Mucosa of gallbladder (tissue), 1 donor: ENCODE measurements around the gene HDAC4. TPM values are rescaled to one million over a fixed set of nuclear protein-coding genes. Genes with fewer than 3 reads are reported as not detected.

ENCODE experiments used
- DNase-seq: peaks from one replicate; pipeline ENCODE4 v3.0.0-alpha.2; 2020; ENCODE audit warnings: low spot score
- total RNA-seq: library from RNA; stranded (reverse); gene quantifications from one replicate; pipeline ENCODE4 v1.2.1, GENCODE V29; 2021
- donor health status: DM: no; HTN: no; CAD: no.

The HDAC4 gene
- total RNA-seq, 1 donor from 2014 or later, result 103 TPM

DNA sequence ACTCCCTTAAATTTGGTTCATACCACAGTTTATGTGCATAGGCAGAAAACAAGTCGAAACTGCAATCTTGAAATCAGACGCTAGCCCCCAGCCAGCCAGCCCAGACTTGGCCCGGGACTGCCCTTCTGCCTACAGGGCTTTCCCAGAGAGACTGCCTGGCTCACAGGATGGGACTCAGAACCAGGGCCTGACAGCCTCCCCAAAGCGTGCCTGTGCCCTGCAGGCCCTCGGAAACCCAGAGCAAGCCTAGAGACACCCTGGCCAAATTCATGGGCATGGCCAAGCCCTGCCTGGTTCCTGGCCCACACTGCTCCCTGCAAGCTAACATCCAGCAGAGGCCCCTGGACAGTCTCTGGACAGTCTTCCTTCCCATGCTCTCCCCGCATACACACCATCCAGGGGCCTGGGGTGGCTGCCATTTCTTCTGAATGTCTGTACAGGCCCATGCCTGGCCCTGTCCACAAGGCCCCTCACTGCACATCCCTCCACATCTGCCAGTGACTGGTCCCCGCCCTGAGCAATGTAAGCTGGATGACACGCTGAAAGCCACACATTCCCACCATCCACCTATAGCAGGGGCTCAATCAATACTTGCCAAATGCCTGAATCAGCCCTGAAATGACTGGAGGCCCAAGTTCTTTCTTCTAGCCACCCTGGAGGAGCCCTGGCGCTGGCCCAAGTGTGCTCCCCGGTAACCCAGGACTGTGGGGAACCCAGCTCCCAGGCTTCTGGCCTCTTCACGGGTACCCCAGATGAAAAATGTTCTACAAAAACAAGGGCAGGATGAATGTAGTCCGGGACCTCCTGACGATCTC lies 73.1 kb downstream of the HDAC4 start:
- no peak for DNase-seq

GRCh38 chr2:239326831-239327535 lies 73.8 kb downstream of the HDAC4 start:
- DNase-seq, result no peak

DNA sequence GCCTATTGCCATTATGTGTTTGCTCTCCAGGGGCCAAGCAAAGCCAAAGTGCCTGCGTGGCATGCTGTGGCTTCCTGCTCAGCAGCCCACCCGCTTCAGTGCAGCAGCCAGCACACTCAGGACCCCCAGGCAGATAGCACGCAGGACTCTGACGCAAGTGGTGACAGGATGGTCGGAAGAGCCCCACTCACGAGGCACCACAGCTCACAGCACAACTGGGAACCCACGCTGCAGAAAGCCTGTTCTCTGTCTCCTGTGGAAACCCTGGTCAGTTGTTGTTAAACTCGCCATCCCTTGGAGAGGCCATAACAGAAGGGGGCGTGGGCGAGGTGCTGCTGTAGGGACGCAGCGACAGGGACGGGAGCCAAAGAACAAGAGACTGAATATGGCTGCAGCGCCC lies 76.4 kb downstream of the HDAC4 start:
- DNase-seq, result no peak

DNA sequence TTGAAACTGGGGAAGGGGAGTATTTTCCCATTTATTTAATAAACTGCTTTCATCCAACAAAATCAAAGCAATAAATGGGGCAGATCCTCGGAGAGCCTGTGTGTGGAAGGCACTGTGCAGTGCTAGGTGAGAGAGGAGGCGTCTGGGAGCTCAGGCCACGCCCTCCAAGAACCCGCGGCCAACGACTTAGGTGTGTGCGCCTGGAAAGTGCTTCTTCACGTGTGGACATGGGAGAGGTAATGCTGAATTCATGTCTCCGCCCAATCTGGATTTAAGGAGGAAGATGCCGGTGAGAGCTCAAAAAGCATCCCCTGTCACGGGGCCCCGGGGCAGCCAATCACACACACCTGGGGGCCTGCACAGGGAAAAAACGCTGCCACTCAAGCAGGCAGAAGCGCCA lies 77.4 kb downstream of the HDAC4 start:
- DNase-seq, result no peak

DNA sequence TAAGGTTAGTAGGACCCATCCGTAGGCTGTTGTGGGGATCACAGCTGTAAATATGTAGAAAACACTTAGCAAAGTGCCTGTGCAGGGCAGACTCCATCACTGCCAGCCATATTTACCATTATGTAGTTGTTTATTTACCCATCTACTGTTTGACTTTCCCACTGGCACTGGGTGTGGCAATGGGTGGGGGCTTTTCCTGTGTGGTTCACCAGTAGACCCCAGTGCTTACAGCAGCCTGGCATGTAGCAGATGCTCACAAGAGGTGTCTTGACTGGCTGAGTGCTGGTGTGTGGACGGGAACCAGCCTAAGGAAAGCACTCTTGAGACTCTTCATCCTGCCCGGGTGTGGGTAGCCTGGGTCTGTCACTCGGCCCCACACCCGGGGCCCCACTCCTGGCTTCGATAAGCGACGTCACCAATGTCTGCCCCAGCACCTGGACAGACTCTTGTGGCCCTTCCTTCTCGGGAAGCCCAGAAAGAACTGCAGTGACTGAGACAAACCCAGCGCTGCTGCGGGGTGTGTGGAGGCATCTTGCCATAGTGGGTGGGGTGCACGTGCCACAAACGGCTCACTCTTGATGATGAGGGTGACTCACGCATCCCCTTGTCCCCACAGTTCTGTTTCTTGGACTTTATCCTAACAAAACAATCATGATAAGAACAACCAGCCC lies 78.3 kb downstream of the HDAC4 start:
- no peak for DNase-seq

DNA sequence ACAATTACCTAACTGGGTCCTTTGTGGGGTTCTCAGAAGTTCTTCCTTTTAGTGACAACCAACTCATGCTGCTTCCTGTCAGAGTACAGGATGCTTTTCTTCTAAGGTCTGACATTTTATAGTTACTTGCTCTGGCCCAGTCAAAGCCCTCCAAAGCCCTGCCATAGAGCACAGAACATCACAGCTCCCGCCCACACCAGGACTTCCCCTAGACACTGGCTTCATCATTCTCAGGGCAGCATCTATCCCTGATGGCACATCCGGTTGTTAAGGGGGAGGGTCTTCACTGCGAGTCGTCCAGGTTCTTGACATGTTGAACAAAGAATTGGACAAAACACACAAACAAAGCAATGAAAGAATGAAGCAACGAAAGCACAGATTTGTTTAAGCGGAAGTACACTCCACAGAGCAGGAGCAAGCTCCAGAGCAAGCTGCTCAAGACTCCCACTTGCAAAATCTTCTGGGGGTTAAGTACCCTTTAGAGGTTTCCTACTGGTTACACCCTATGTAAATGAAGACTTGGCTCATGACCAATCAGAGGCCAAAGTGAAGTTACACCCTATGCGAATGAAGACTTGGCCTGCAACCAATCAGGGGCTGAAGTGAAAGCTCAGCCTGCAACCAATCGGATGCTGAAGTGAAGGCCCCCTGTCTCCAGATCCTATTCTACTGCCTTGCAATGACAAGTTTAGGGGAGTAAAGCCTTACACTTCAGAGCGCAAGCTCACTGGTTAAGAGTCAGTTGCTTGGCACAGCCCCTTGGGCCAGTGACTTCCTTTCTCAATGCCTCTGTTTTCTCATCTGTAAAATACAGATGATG lies 79.0 kb downstream of the HDAC4 start:
- no peak for DNase-seq

- DNase-seq, result peak; percentile 46
Measured at GRCh38 chr2:239318790-239319661, 81.8 kb downstream of the HDAC4 start.

GRCh38 chr2:239318151-239318611 lies 82.6 kb downstream of the HDAC4 start:
- no peak for DNase-seq

GRCh38 chr2:239316562-239317465 lies 84.0 kb downstream of the HDAC4 start:
- no peak for DNase-seq

DNA sequence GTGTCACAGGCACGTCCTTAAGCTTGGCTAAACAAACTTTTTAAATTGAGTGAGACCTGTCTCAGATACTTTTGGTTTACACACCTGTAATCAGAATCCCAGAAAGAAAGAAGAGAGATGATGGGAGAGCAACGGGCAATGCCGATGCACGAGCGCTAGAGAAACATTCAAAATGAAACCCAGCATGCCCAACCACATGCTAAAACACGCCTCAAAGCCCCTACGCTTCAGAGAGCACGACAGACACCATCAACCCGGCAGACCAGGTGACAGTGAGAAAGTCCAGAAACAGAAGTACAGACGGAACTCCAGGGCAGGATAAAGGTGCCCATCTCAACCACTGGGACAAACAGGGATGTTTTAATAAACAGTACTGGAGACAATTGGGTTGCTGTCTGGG lies 85.5 kb downstream of the HDAC4 start:
- DNase-seq, result no peak

- DNase-seq, result no peak
Measured at GRCh38 chr2:239313776-239314175, 87.0 kb downstream of the HDAC4 start.

GRCh38 chr2:239312741-239313667 lies 87.8 kb downstream of the HDAC4 start:
- DNase-seq, result peak; percentile 10

DNA sequence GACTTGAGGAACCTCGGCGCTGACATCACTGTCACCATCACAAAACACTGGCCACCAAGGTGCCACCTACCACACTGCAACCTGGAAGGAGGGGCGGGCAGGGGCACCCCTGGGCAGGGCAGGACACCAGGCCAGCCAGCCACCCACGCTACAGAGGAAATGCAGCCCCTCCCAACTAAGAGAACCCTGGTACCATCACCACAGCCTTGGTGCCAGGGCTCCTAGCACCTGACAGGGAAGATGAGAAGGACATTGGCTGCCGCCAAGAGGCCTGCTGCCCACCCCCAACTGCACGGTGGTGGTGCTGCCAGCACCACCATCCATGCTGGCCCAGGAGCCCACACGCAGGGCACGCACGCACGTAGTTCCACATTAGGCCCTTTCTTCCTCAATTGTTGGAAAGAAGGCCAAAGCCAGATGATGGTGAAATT lies 88.7 kb downstream of the HDAC4 start:
- no peak for DNase-seq

GRCh38 chr2:239311132-239312040 lies 89.4 kb downstream of the HDAC4 start:
- DNase-seq, result peak; percentile 9

GRCh38 chr2:239310401-239311061 lies 90.3 kb downstream of the HDAC4 start:
- DNase-seq, result no peak

GRCh38 chr2:239309398-239310245 lies 91.2 kb downstream of the HDAC4 start:
- no peak for DNase-seq
